A673 (cell line): ENCODE data around the gene ANKRD44. TPM values are rescaled to one million over a fixed set of nuclear protein-coding genes. Genes with fewer than 3 reads are reported as not detected.

Source experiments
- BruUV-seq: library from RNA; stranded (reverse); fragments of 400-500 nt; replicated peaks from 2 replicates; lab custom pipeline; 2021; lab: Mats Ljungman, UMichigan
- CTCF ChIA-PET: fragments of 300-600 bp; sonication (Branson Sonifier 250); formaldehyde crosslinking; loops from one replicate; lab custom pipeline; 2022; ENCODE audit warnings: antibody characterized with exemption; lab: Charles Lee
- POLR2A ChIA-PET: fragments of 300-600 bp; sonication (Branson Sonifier 250); formaldehyde crosslinking; loops from one replicate; lab custom pipeline; 2022; ENCODE audit warnings: antibody characterized with exemption; ENCODE audit not compliant: low non-redundant PET; lab: Charles Lee
- DNase-seq: peaks from one replicate; pipeline ENCODE4 v3.0.0-alpha.2; 2015; ENCODE audit warnings: low spot score
- H3K27ac ChIP-seq: fragments of 200-600 bp; sonication (generic); 2 replicates; pipeline ENCODE4 v1.5.1; 2016; ENCODE audit warnings: mixed run types, low read depth, mild to moderate bottlenecking, mixed read lengths, antibody characterized with exemption, low read length; ENCODE audit not compliant: poor library complexity, severe bottlenecking
- H3K27me3 ChIP-seq: fragments of 200-600 bp; sonication (generic); replicated peaks from 2 replicates; pipeline ENCODE4 v1.6.1; 2017; ENCODE audit warnings: mixed run types, low read depth, mild to moderate bottlenecking, mixed read lengths, antibody characterized with exemption, low read length; ENCODE audit not compliant: insufficient read depth, poor library complexity
- H3K36me3 ChIP-seq: fragments of 200-600 bp; sonication (generic); 2 replicates; pipeline ENCODE4 v1.6.1; 2016; ENCODE audit warnings: mixed run types, mild to moderate bottlenecking, mixed read lengths, antibody characterized with exemption, low read length; ENCODE audit not compliant: insufficient read depth, poor library complexity, severe bottlenecking
- H3K4me1 ChIP-seq: fragments of 200-600 bp; sonication (generic); 2 replicates; pipeline ENCODE4 v1.6.1; 2017; ENCODE audit warnings: mixed run types, mild to moderate bottlenecking, mixed read lengths, antibody characterized with exemption, low read length; ENCODE audit not compliant: insufficient read depth, poor library complexity, severe bottlenecking
- H3K4me3 ChIP-seq: fragments of 200-600 bp; sonication (generic); 2 replicates; pipeline ENCODE4 v1.5.1; 2016; ENCODE audit warnings: low read depth, mixed run types, mild to moderate bottlenecking, mixed read lengths, low read length; ENCODE audit not compliant: poor library complexity, severe bottlenecking
- H3K9me3 ChIP-seq: fragments of 200-600 bp; sonication (generic); 2 replicates; pipeline ENCODE4 v1.6.1; 2016; ENCODE audit warnings: mixed run types, low read depth, mild to moderate bottlenecking, mixed read lengths, antibody characterized with exemption, low read length; ENCODE audit not compliant: poor library complexity, severe bottlenecking
- EZH2 ChIP-seq: fragments of 200-600 bp; sonication (generic); IDR thresholded peaks from 2 replicates; pipeline ENCODE4 v1.6.1; 2017; ENCODE audit warnings: borderline replicate concordance, low read depth, mild to moderate bottlenecking, mixed read lengths, antibody characterized with exemption, low read length; ENCODE audit not compliant: poor library complexity, severe bottlenecking
- intact Hi-C: fragments of 100-400 bp; cut with micrococcal nuclease; formaldehyde crosslinking; loops from one replicate; pipeline ENCODE4 v1.10.0; 2022; ENCODE audit not compliant: unreplicated experiment
- total RNA-seq: library from RNA; stranded (reverse); gene quantifications from 2 replicates; pipeline ENCODE4 v1.2.3, GENCODE V29; 2021
- TF ChIP-seq, protein P1 (sequence below): fragments of 300-800, 200-600 bp; sonication (generic); conservative IDR thresholded peaks from 2 replicates; pipeline ENCODE4 v1.5.1; 2017; ENCODE audit warnings: low read depth, mild to moderate bottlenecking, antibody characterized with exemption, low read length, moderate library complexity, mixed read lengths

Gene ANKRD44
- total RNA-seq, 1 experiment from 2014 or later, result 17.0 TPM

DNA sequence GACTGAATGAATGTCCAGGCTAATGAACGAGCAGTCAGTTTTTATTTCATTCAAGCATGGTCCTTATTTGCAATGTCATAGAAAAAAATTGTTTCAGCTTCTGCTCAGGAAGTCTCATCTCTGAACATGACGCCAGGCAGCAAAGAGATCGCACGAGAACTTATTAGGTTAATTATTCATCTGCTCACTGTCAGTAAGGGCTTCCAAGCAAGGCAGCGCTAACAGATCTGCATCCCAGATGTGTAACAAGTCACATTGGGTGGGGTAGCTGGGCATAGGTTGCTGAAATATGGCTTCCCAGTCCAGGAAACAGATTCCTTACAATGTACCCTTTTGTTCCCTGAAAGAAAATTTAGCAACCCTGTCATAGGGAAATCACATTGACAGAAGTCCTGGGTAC is 63.5 kb downstream of the ANKRD44 start:
- TF ChIP-seq, protein P1, sequence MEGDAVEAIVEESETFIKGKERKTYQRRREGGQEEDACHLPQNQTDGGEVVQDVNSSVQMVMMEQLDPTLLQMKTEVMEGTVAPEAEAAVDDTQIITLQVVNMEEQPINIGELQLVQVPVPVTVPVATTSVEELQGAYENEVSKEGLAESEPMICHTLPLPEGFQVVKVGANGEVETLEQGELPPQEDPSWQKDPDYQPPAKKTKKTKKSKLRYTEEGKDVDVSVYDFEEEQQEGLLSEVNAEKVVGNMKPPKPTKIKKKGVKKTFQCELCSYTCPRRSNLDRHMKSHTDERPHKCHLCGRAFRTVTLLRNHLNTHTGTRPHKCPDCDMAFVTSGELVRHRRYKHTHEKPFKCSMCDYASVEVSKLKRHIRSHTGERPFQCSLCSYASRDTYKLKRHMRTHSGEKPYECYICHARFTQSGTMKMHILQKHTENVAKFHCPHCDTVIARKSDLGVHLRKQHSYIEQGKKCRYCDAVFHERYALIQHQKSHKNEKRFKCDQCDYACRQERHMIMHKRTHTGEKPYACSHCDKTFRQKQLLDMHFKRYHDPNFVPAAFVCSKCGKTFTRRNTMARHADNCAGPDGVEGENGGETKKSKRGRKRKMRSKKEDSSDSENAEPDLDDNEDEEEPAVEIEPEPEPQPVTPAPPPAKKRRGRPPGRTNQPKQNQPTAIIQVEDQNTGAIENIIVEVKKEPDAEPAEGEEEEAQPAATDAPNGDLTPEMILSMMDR, result no peak
- no peak for TF ChIP-seq EZH2
- Histone ChIP-seq H3K4me3 (no peak overlapping the region), H3K27me3 (no peaks in the 10 kb centered on the region), H3K36me3 (no peaks in the 10 kb centered on the region), H3K4me1 (peaks cover 12% of the 10 kb centered on the region), H3K27ac (no peak overlapping the region), H3K9me3 (no peaks in the 10 kb centered on the region)
- ChIA-PET POLR2A (no interaction called here), CTCF (no interaction called here)
- DNase-seq, result no peak
- intact Hi-C loops, result no loop called here
- BruUV-seq, result no TSS peak

DNA sequence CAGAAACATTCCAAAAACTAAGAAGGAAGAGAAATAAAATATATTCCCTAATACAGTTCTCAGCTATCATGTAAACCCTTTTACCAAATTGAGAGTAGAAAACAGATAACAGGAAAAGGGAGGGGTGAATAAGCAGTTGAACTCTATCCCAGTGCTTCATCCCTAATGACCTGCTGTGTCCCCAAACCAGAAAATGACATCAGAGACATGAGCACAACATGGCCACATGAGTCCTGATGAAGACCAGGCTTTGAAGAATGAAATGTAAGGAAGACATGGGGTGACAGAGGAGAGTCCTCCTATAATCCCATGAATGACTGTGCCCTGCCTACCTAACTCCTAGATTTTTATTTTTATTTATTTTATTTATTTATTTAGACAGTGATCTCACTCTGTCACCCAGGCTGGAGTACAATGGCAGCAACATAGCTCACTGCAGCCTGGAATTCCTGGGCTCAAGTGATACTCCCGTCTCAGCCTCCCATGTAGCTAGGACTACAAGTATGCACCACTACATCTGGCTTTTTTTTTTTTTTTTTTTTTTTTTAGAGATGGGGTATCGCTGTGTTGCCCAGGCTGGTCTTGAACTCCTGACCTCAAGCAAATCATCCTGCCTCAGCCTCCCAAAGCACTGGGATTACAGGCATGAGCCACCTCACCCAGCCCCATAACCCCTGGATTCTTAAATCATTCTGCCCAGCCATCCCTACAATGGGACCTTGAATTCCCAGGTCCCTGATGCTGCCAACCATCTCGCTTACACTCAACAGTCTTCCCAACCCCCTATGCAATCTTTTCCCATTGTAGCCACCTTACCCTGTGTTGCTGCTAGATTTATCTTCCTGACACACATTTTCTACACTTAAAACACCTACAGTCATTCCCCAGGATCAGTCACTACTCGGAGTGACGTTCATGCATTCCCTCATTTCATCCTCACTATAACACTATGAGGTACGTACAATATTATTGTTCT is 64.5 kb downstream of the ANKRD44 start:
- ChIA-PET CTCF (no interaction called here), POLR2A (no interaction called here)
- Histone ChIP-seq H3K4me1 (peaks cover 13% of the 10 kb centered on the region), H3K36me3 (no peaks in the 10 kb centered on the region), H3K27ac (no peak overlapping the region), H3K9me3 (no peaks in the 10 kb centered on the region), H3K4me3 (no peak overlapping the region), H3K27me3 (no peaks in the 10 kb centered on the region)
- BruUV-seq, result no TSS peak
- intact Hi-C loops, result no loop called here
- TF ChIP-seq, protein P1, result no peak
- TF ChIP-seq EZH2, result no peak
- DNase-seq, result no peak

- H3K4me3 ChIP-seq, result no peak overlapping the region
- intact Hi-C loops, result no loop called here
- no peaks in the 10 kb centered on the region for H3K9me3 ChIP-seq
- ChIA-PET CTCF (no interaction called here), POLR2A (no interaction called here)
- no peak for DNase-seq
- no TSS peak for BruUV-seq
- H3K27ac ChIP-seq, result no peak overlapping the region
- no peaks in the 10 kb centered on the region for H3K27me3 ChIP-seq
- TF ChIP-seq, protein P1, result no peak
- TF ChIP-seq EZH2, result no peak
- H3K36me3 ChIP-seq, result no peaks in the 10 kb centered on the region
- peaks cover 20% of the 10 kb centered on the region for H3K4me1 ChIP-seq
These were observed 66.2 kb downstream of the ANKRD44 start for GRCh38 chr2:197244349-197244748.
